ENCODE data around the gene SLC35F5.
"Not testable (repeated sequence)": the region's sequence is repeated elsewhere in the genome, so short reads cannot be mapped to it uniquely, and the experiment has no call there.

The SLC35F5 gene

GRCh38 chr2:113755835-113756354 lies 547 bp downstream of the SLC35F5 start:
- in situ Hi-C loops (cut with MboI; ENCODE audit: low sequenced_read_pairs) = no loop called here

- in situ Hi-C loops (cut with MboI; ENCODE audit: low sequenced_read_pairs) = no loop called here
Measured at GRCh38 chr2:113755035-113755834, 1.2 kb downstream of the SLC35F5 start.

GRCh38 chr2:113754160-113754559 lies 2.3 kb downstream of the SLC35F5 start:
- in situ Hi-C loops (cut with MboI; ENCODE audit: low sequenced_read_pairs) = no loop called here

- in situ Hi-C loops (cut with MboI; ENCODE audit: low sequenced_read_pairs) = no loop called here
Measured at GRCh38 chr2:113750385-113750784, 6.1 kb downstream of the SLC35F5 start.

GRCh38 chr2:113741091-113741490 lies 15.4 kb downstream of the SLC35F5 start:
- in situ Hi-C loops (cut with MboI; ENCODE audit: low sequenced_read_pairs) = no loop called here

- in situ Hi-C loops (cut with MboI; ENCODE audit: low sequenced_read_pairs) = no loop called here
Measured at GRCh38 chr2:113739849-113740248, 16.6 kb downstream of the SLC35F5 start.

GRCh38 chr2:113734185-113734584 lies 22.3 kb downstream of the SLC35F5 start:
- in situ Hi-C loops (cut with MboI; ENCODE audit: low sequenced_read_pairs) = no loop called here

GRCh38 chr2:113724010-113724409 lies 32.4 kb downstream of the SLC35F5 start:
- in situ Hi-C loops (cut with MboI; ENCODE audit: low sequenced_read_pairs) = no loop called here

- in situ Hi-C loops (cut with MboI; ENCODE audit: low sequenced_read_pairs) = no loop called here
Measured at GRCh38 chr2:113723411-113723810, 33.0 kb downstream of the SLC35F5 start.

GRCh38 chr2:113720167-113720566 lies 36.3 kb downstream of the SLC35F5 start:
- in situ Hi-C loops (cut with MboI; ENCODE audit: low sequenced_read_pairs) = no loop called here

GRCh38 chr2:113716291-113716690 lies 40.2 kb downstream of the SLC35F5 start:
- in situ Hi-C loops (cut with MboI; ENCODE audit: low sequenced_read_pairs) = no loop called here

- in situ Hi-C loops (cut with MboI; ENCODE audit: low sequenced_read_pairs) = no loop called here
Measured at GRCh38 chr2:113712941-113713340, 43.5 kb downstream of the SLC35F5 start.

GRCh38 chr2:113711851-113712250 lies 44.6 kb downstream of the SLC35F5 start:
- in situ Hi-C loops (cut with MboI; ENCODE audit: low sequenced_read_pairs) = no loop called here

- in situ Hi-C loops (cut with MboI; ENCODE audit: low sequenced_read_pairs) = no loop called here
Measured at GRCh38 chr2:113709022-113709421, 47.4 kb downstream of the SLC35F5 start.

- in situ Hi-C loops (cut with MboI; ENCODE audit: low sequenced_read_pairs) = no loop called here
Measured at GRCh38 chr2:113707106-113707505, 49.3 kb downstream of the SLC35F5 start.

GRCh38 chr2:113705982-113706523 lies 50.4 kb downstream of the SLC35F5 start:
- in situ Hi-C loops (cut with MboI; ENCODE audit: low sequenced_read_pairs) = no loop called here

GRCh38 chr2:113704300-113704993 lies 52.0 kb downstream of the SLC35F5 start:
- in situ Hi-C loops (cut with MboI; ENCODE audit: low sequenced_read_pairs) = not testable (repeated sequence)

- in situ Hi-C loops (cut with MboI; ENCODE audit: low sequenced_read_pairs) = no loop called here
Measured at GRCh38 chr2:113703386-113704299, 52.8 kb downstream of the SLC35F5 start.

GRCh38 chr2:113700186-113700841 lies 56.1 kb downstream of the SLC35F5 start:
- in situ Hi-C loops (cut with MboI; ENCODE audit: low sequenced_read_pairs) = no loop called here

GRCh38 chr2:113698892-113699447 lies 57.5 kb downstream of the SLC35F5 start:
- in situ Hi-C loops (cut with MboI; ENCODE audit: low sequenced_read_pairs) = no loop called here

Measured in HL-60/S4 (cell line).